Measurements from ENCODE around the gene THSD4.

The THSD4 gene

DNA sequence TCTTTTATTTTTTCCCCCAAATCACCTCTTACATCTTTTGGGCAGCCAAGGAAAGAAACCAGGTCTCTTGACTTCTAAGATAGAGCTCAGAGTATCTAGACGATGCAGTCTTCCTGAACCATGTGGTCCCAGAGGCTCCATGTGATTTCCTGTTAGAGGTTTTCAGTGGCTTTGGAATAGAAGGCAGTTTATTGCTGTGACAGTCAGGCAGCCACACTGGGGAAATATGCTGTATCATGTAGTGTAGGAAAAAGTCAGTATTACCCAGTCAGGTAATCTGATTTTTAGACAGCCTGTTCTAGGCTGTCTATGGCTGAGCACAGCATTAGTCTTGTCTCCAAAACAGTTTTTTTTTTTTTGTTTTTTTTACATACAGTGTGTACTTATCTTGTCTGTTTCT is 294.3 kb downstream of the THSD4 start:
- Histone ChIP-seq H3K4me3 (ENCODE audit: insufficient read length, low read depth) (no peak overlapping the region), H3K27me3 (ENCODE audit: insufficient read depth, insufficient read length) (no peaks in the 10 kb centered on the region), H3K4me1 (ENCODE audit: insufficient read depth, insufficient read length) (peaks cover 2% of the 10 kb centered on the region), H3K9ac (ENCODE audit: insufficient read length, low read depth) (no peak overlapping the region), H3K9me3 (ENCODE audit: insufficient read depth, low read length) (no peaks in the 10 kb centered on the region), H3K36me3 (ENCODE audit: insufficient read depth, insufficient read length, low read length) (no peaks in the 10 kb centered on the region)
- no peak for DNase-seq (ENCODE audit: low read depth, low spot score)
- no peak for TF ChIP-seq YY1 (IDR thresholded peaks at IDR 0.05; ENCODE audit: insufficient read depth, insufficient read length)
- TF ChIP-seq SUZ12 (IDR thresholded peaks at IDR 0.05; ENCODE audit: extremely low read depth, insufficient read depth, insufficient read length), result no peak
- TF ChIP-seq ZNF274 (IDR thresholded peaks at IDR 0.05; ENCODE audit: low read depth, low read length), result no peak

DNA sequence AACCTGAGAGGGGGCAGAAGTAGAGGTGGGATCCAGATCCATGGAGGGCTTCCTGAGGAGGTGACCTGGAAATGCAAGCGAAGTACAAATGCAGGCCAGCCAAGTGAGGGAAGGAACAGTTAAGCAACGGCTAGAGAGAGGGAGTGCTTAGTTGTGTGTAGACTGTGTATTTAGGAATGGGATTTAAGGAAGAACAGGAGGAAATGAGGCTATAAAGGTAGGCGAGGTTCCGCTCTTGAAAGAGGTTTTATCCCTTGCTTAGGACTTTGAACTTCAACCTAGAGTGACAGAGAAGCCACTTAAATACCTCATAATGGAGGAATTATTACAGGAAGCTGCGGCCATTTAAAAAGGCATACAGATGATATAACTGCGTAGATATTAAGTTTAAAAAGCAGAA is 295.1 kb downstream of the THSD4 start:
- Histone ChIP-seq H3K9me3 (ENCODE audit: insufficient read depth, low read length) (no peaks in the 10 kb centered on the region), H3K27me3 (ENCODE audit: insufficient read depth, insufficient read length) (no peaks in the 10 kb centered on the region), H3K4me1 (ENCODE audit: insufficient read depth, insufficient read length) (peaks cover 2% of the 10 kb centered on the region), H3K9ac (ENCODE audit: insufficient read length, low read depth) (no peak overlapping the region), H3K4me3 (ENCODE audit: insufficient read length, low read depth) (no peak overlapping the region), H3K36me3 (ENCODE audit: insufficient read depth, insufficient read length, low read length) (no peaks in the 10 kb centered on the region)
- no peak for TF ChIP-seq SUZ12 (IDR thresholded peaks at IDR 0.05; ENCODE audit: extremely low read depth, insufficient read depth, insufficient read length)
- TF ChIP-seq YY1 (IDR thresholded peaks at IDR 0.05; ENCODE audit: insufficient read depth, insufficient read length), result no peak
- TF ChIP-seq ZNF274 (IDR thresholded peaks at IDR 0.05; ENCODE audit: low read depth, low read length), result no peak
- DNase-seq (ENCODE audit: low read depth, low spot score), result no peak

DNA sequence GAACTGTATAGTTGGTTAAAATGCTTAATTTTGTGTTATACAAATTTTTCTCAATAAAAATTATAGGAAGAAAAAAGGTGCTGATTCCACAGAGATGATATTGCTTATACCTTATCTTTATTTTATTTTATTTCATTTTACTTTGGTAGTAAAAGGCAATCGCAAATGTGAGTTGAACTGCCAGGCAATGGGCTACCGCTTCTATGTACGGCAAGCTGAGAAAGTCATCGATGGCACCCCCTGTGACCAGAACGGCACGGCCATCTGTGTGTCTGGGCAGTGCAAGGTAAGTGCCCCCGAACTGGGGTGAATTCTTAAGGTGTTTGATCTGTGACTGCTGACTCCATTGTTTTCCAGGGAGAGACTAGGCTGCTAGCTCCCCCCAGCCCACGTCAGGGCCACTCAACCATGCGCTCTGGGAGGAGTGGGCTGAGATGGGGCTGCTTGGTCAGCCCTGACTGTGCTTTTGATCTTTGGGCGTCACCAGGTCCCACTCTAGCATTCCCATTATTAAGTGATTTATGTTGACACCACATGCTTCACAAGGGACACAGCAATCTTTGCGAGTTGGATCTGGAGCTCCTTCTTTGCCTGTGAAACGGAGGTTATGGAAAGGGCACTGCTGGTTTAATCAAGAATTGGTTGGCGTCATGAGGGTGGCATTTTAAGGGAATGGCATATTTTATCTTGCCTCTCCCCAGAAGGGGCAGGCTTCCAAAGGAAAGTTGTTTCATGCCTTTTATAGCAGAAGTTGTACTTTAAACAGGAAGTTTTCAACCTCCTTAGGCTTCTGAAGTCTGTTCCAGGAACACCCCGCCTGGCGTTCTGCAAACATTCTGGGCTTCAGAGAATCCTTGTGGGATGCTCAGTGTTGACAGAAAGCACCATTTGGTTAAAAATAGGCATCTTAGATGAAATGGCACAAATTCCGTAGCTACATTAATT is 296.5 kb downstream of the THSD4 start:
- Histone ChIP-seq H3K36me3 (ENCODE audit: insufficient read depth, insufficient read length, low read length) (no peaks in the 10 kb centered on the region), H3K27me3 (ENCODE audit: insufficient read depth, insufficient read length) (no peaks in the 10 kb centered on the region), H3K4me1 (ENCODE audit: insufficient read depth, insufficient read length) (peaks cover 2% of the 10 kb centered on the region), H3K9ac (ENCODE audit: insufficient read length, low read depth) (no peak overlapping the region), H3K4me3 (ENCODE audit: insufficient read length, low read depth) (no peak overlapping the region), H3K9me3 (ENCODE audit: insufficient read depth, low read length) (no peaks in the 10 kb centered on the region)
- no peak for DNase-seq (ENCODE audit: low read depth, low spot score)
- TF ChIP-seq YY1 (IDR thresholded peaks at IDR 0.05; ENCODE audit: insufficient read depth, insufficient read length) (no peak), SUZ12 (IDR thresholded peaks at IDR 0.05; ENCODE audit: extremely low read depth, insufficient read depth, insufficient read length) (no peak), ZNF274 (IDR thresholded peaks at IDR 0.05; ENCODE audit: low read depth, low read length) (no peak)

DNA sequence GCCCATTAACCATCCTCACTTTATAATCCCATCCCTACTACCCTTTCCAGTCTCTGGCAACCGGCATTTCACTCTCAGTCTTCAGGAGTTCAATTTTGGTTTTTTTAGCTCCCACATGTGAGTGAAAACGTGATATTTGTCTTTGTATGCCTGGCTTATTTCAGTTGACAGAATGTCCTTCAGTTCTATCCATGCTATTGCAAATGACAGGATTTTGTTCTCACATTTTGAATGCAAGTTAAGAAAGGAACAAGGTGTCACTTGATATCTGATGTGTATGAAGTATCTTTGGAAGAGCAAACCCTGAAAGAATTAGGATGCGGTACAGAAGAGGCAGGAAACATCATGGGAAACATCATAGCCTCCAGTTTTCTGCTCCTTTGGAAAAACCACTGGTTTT is 298.1 kb downstream of the THSD4 start:
- no peak for DNase-seq (ENCODE audit: low read depth, low spot score)

DNA sequence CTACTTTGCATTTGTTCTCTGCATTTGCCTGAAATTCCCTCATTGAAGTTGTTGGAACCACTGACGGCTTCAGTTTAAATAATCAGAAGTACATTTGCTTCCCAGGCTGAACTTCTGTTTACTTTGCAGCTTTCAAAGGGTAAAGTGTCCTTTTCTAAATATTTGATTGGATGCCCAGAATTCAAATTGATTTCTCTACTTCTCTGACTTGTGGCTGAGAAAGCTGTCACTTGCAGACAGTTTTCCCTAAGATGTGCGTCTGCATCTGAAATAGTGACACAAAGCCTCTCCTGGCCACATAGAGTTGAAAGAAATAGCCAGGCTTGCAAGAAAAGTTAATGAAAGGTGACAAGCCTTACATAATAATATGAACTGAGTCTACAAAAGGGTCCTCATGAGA is 299.6 kb downstream of the THSD4 start:
- Histone ChIP-seq H3K9me3 (ENCODE audit: insufficient read depth, low read length) (no peaks in the 10 kb centered on the region), H3K9ac (ENCODE audit: insufficient read length, low read depth) (no peak overlapping the region), H3K4me3 (ENCODE audit: insufficient read length, low read depth) (no peak overlapping the region), H3K27me3 (ENCODE audit: insufficient read depth, insufficient read length) (no peaks in the 10 kb centered on the region), H3K36me3 (ENCODE audit: insufficient read depth, insufficient read length, low read length) (no peaks in the 10 kb centered on the region), H3K4me1 (ENCODE audit: insufficient read depth, insufficient read length) (peaks cover 2% of the 10 kb centered on the region)
- DNase-seq (ENCODE audit: low read depth, low spot score), result no peak
- TF ChIP-seq ZNF274 (IDR thresholded peaks at IDR 0.05; ENCODE audit: low read depth, low read length) (no peak), YY1 (IDR thresholded peaks at IDR 0.05; ENCODE audit: insufficient read depth, insufficient read length) (no peak), SUZ12 (IDR thresholded peaks at IDR 0.05; ENCODE audit: extremely low read depth, insufficient read depth, insufficient read length) (no peak)

More for the DNA sequence above, 298.1 kb downstream of the THSD4 start:
- peaks cover 2% of the 10 kb centered on the region for H3K4me1 ChIP-seq (ENCODE audit: insufficient read depth, insufficient read length)
- H3K9me3 ChIP-seq (ENCODE audit: insufficient read depth, low read length), result no peaks in the 10 kb centered on the region
- H3K27me3 ChIP-seq (ENCODE audit: insufficient read depth, insufficient read length), result no peaks in the 10 kb centered on the region
- no peak overlapping the region for H3K4me3 ChIP-seq (ENCODE audit: insufficient read length, low read depth)
- H3K9ac ChIP-seq (ENCODE audit: insufficient read length, low read depth), result no peak overlapping the region
- no peak for TF ChIP-seq ZNF274 (IDR thresholded peaks at IDR 0.05; ENCODE audit: low read depth, low read length)
- TF ChIP-seq YY1 (IDR thresholded peaks at IDR 0.05; ENCODE audit: insufficient read depth, insufficient read length), result no peak
- TF ChIP-seq SUZ12 (IDR thresholded peaks at IDR 0.05; ENCODE audit: extremely low read depth, insufficient read depth, insufficient read length), result no peak
- no peaks in the 10 kb centered on the region for H3K36me3 ChIP-seq (ENCODE audit: insufficient read depth, insufficient read length, low read length)

DNA sequence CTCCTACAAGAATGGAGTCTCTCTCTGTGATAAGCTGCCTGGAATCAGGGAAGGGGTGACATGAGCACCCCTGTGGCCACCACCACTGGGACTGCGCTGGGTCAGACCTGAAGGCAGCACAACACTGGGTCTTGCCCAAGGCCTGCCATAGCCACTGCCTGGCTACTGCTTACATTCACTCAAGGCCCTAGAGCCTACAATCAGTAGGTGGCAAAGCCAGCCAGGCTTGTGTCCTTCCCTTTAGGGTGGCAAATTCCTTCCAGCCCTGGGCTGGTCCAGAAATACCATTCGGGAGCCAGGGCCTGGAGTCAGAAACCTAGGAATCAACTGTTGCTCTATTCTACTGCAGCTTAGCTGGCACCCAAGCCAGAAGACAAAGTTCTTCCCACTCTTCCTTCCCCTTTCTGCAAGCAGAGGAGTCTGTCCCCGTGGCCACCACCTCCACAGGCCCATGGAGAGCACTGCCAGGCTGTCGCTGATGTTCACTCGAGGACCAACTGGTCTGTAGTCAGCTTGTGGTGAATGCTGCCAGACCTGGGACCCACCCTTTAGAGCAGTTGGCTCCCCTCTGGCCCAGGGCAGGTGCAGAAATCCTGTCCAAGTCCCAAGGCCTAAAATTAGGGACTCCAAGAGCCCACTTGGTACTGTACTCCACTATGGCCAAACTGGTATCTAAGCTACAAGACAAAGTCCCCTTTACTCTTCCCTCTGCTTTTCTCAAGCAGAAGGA is 307.4 kb downstream of the THSD4 start:
- TF ChIP-seq ZNF274 (IDR thresholded peaks at IDR 0.05; ENCODE audit: low read depth, low read length) (no peak), SUZ12 (IDR thresholded peaks at IDR 0.05; ENCODE audit: extremely low read depth, insufficient read depth, insufficient read length) (no peak), YY1 (IDR thresholded peaks at IDR 0.05; ENCODE audit: insufficient read depth, insufficient read length) (no peak)
- H3K4me3 ChIP-seq (ENCODE audit: insufficient read length, low read depth), result no peak overlapping the region

DNA sequence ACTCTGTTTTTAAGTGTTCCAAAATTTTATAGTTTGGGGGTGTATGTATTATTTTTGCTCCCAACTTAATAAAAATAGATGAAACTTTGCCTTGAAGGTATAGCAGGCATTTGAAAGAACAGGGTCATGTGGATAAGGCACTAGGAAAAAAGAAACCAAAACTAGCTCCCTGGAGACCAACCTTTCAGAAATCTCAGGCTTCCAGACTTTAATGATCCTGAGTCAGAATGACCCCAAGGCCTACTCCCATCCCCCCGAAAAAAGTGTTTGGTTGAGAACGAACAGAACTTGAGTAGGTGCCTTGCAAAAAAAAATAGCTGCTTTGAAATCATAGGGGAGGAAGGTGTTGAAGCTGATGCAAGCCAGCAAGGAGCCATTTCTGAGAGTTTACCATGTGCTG is 309.5 kb downstream of the THSD4 start:
- no peaks in the 10 kb centered on the region for H3K4me1 ChIP-seq (ENCODE audit: insufficient read depth, insufficient read length)
- H3K36me3 ChIP-seq (ENCODE audit: insufficient read depth, insufficient read length, low read length), result no peaks in the 10 kb centered on the region
- no peak for TF ChIP-seq ZNF274 (IDR thresholded peaks at IDR 0.05; ENCODE audit: low read depth, low read length)
- TF ChIP-seq SUZ12 (IDR thresholded peaks at IDR 0.05; ENCODE audit: extremely low read depth, insufficient read depth, insufficient read length), result no peak
- TF ChIP-seq YY1 (IDR thresholded peaks at IDR 0.05; ENCODE audit: insufficient read depth, insufficient read length), result no peak
- H3K9me3 ChIP-seq (ENCODE audit: insufficient read depth, low read length), result no peaks in the 10 kb centered on the region
- H3K9ac ChIP-seq (ENCODE audit: insufficient read length, low read depth), result no peak overlapping the region
- no peak for DNase-seq (ENCODE audit: low read depth, low spot score)
- H3K4me3 ChIP-seq (ENCODE audit: insufficient read length, low read depth), result no peak overlapping the region
- H3K27me3 ChIP-seq (ENCODE audit: insufficient read depth, insufficient read length), result no peaks in the 10 kb centered on the region

More for the DNA sequence above, 307.4 kb downstream of the THSD4 start:
- Histone ChIP-seq H3K9me3 (ENCODE audit: insufficient read depth, low read length) (no peaks in the 10 kb centered on the region), H3K9ac (ENCODE audit: insufficient read length, low read depth) (no peak overlapping the region), H3K27me3 (ENCODE audit: insufficient read depth, insufficient read length) (no peaks in the 10 kb centered on the region), H3K36me3 (ENCODE audit: insufficient read depth, insufficient read length, low read length) (no peaks in the 10 kb centered on the region), H3K4me1 (ENCODE audit: insufficient read depth, insufficient read length) (no peaks in the 10 kb centered on the region)
- DNase-seq (ENCODE audit: low read depth, low spot score), result no peak

Data from NT2/D1 (cell line).